GM12878 (cell line): ENCODE measurements around the gene DDIT3. TPM values are rescaled to one million over a fixed set of nuclear protein-coding genes. Genes with fewer than 3 reads are reported as not detected.

ENCODE experiments used
- HSF1 ChIP-seq: fragments of 150-350 bp; IDR thresholded peaks from 2 replicates; pipeline ENCODE4 v1.6.1; 2014; ENCODE audit warnings: mild to moderate bottlenecking, low read depth, low read length
- IKZF1 ChIP-seq: fragments of 450-650 bp; conservative IDR thresholded peaks from 2 replicates; pipeline ENCODE4 v1.6.1; 2017; ENCODE audit warnings: antibody characterized with exemption, mild to moderate bottlenecking
- PAX8 ChIP-seq: fragments of 450-650 bp; IDR thresholded peaks from 2 replicates; pipeline ENCODE4 v1.6.1; 2017; ENCODE audit warnings: mild to moderate bottlenecking, moderate library complexity
- ZNF592 ChIP-seq: fragments of 450-650 bp; IDR thresholded peaks from 2 replicates; pipeline ENCODE4 v1.6.1; 2017; ENCODE audit warnings: mild to moderate bottlenecking, moderate library complexity
- ZZZ3 ChIP-seq: IDR thresholded peaks from 2 replicates; pipeline ENCODE4 v1.6.1; 2011; ENCODE audit warnings: low read depth; ENCODE audit not compliant: control insufficient read depth, insufficient read length
- polyA plus RNA-seq, 11 experiments: library from polyadenylated mRNA; depleted of rRNA in 4 of 11; unstranded in 6 of 11; stranded (reverse) in 5 of 11; fragments of >200 nt; fragmentation: Nextera tagmentation in 4 of 11; fragmentation: Illumina TruSeq in 1 of 11; extraction: Ambion mirVana in 4 of 11; extraction: Trizol in 1 of 11; gene quantifications; 1 replicate in 1 of 11; 2 replicates in 10 of 11; pipeline versions ENCODE4 v1.2.1 to v1.2.3, GENCODE V29; 2011 to 2016; ENCODE audit warnings: inconsistent platforms in 2 of 11, missing spikeins in 2 of 11, low read depth in 1 of 11
- total RNA-seq, 4 experiments: library from RNA; depleted of rRNA in 3 of 4; stranded (reverse); fragments of >200 nt in 3 of 4; fragmentation: Illumina TruSeq in 1 of 4; extraction: Trizol in 1 of 4; gene quantifications; 2 replicates each; pipeline versions ENCODE4 v1.2.1 to v1.2.3, GENCODE V29; 2013 to 2021

DDIT3 gene
- total and polyA plus RNA-seq, 10 of the 15 experiments (the other 5 are each of a cell fraction or from before 2014, with no cell fraction given), result 9.2 to 28.9 (median 15.5) TPM

- no peak for TF ChIP-seq PAX8
- TF ChIP-seq ZZZ3, result no peak
- peak; percentile 77 for TF ChIP-seq IKZF1
- TF ChIP-seq ZNF592, result no peak
- no peak for TF ChIP-seq HSF1
- TF ChIP-seq, all 136 proteins: peak for 36
Measured at GRCh38 chr12:57476162-57476992, 43.9 kb downstream of the DDIT3 start (continued).
